HEK293 (cell line): Measurements from ENCODE around the gene MED19.
"Not testable (repeated sequence)": the region's sequence is repeated elsewhere in the genome, so short reads cannot be mapped to it uniquely, and the experiment has no call there.

Experiments used
- CTCF ChIA-PET: fragments of 350-600 bp; formaldehyde crosslinking; extraction: SDS; loops from one replicate; lab custom pipeline; 2021; ENCODE audit warnings: antibody characterized with exemption; lab: Yijun Ruan, JAX
- POLR2A ChIA-PET: fragments of 300-600 bp; formaldehyde crosslinking; extraction: SDS; loops from one replicate; lab custom pipeline; 2020; ENCODE audit warnings: antibody characterized with exemption, inconsistent platforms; lab: Yijun Ruan, JAX
- H3K27ac ChIP-seq: fragments of 200-500 bp; sonication (Bioruptor generic); 2 replicates; pipeline ENCODE4 v1.5.1; 2014; ENCODE audit warnings: low read depth, low read length, control low read depth, inconsistent platforms; ENCODE audit errors: extremely low read depth
- H3K36me3 ChIP-seq, 2 experiments: fragments of 200-500 bp in 1 of 2; sonication (Bioruptor generic) in 1 of 2; 1 replicate in 1 of 2; 2 replicates in 1 of 2; pipeline ENCODE4 v1.5.1; 2014 to 2017; ENCODE audit warnings: inconsistent platforms in 2 of 2, low read length in 2 of 2; ENCODE audit not compliant: control insufficient read depth in 2 of 2, insufficient read depth in 1 of 2
- H3K4me1 ChIP-seq: fragments of 200-500 bp; sonication (Bioruptor generic); 2 replicates; pipeline ENCODE4 v1.5.1; 2014; ENCODE audit warnings: mild to moderate bottlenecking, low read length, inconsistent platforms; ENCODE audit not compliant: control insufficient read depth, insufficient read depth
- H3K4me3 ChIP-seq: 2 replicates; pipeline ENCODE4 v1.5.1; 2011; ENCODE audit warnings: low read depth, mild to moderate bottlenecking, control low read depth, low read length, moderate library complexity
- H3K9me3 ChIP-seq: fragments of 200-500 bp; sonication (Bioruptor generic); 2 replicates; pipeline ENCODE4 v1.5.1; 2014; ENCODE audit warnings: low read depth, low read length, inconsistent platforms; ENCODE audit not compliant: control insufficient read depth, insufficient read depth
- KLF10 ChIP-seq: fragments of 450-650 bp; IDR thresholded peaks from 2 replicates; pipeline ENCODE4 v1.5.1; 2018; ENCODE audit warnings: missing biosample characterization, mild to moderate bottlenecking, missing genetic modification characterization
- OSR2 ChIP-seq: fragments of 450-650 bp; formaldehyde crosslinking; IDR thresholded peaks from 2 replicates; pipeline ENCODE4 v1.5.1; 2016; ENCODE audit warnings: missing biosample characterization, missing genetic modification characterization
- SALL2 ChIP-seq: fragments of 450-650 bp; formaldehyde crosslinking; IDR thresholded peaks from 2 replicates; pipeline ENCODE4 v1.5.0; 2017; ENCODE audit warnings: missing biosample characterization, mild to moderate bottlenecking, missing genetic modification characterization, borderline replicate concordance
- SETDB1 ChIP-seq: IDR thresholded peaks from one replicate; pipeline ENCODE4 v1.6.1; 2017; ENCODE audit warnings: mild to moderate bottlenecking, low read length, moderate library complexity, mixed read lengths; ENCODE audit not compliant: insufficient read length
- SP3 ChIP-seq: fragments of 450-650 bp; formaldehyde crosslinking; IDR thresholded peaks from 2 replicates; pipeline ENCODE4 v1.5.1; 2016; ENCODE audit warnings: missing biosample characterization, missing genetic modification characterization
- ZFP37 ChIP-seq: fragments of 450-650 bp; formaldehyde crosslinking; IDR thresholded peaks from 2 replicates; pipeline ENCODE4 v1.5.1; 2016; ENCODE audit warnings: missing biosample characterization, missing genetic modification characterization
- ZFP41 ChIP-seq: fragments of 450-650 bp; formaldehyde crosslinking; IDR thresholded peaks from 2 replicates; pipeline ENCODE4 v1.5.1; 2016; ENCODE audit warnings: missing biosample characterization, missing genetic modification characterization, borderline replicate concordance
- ZNF211 ChIP-seq: fragments of 450-650 bp; formaldehyde crosslinking; IDR thresholded peaks from 2 replicates; pipeline ENCODE4 v1.5.1; 2016; ENCODE audit warnings: low read depth, missing biosample characterization, missing genetic modification characterization
- ZNF23 ChIP-seq: fragments of 450-650 bp; formaldehyde crosslinking; IDR thresholded peaks from 2 replicates; pipeline ENCODE4 v1.5.1; 2016; ENCODE audit warnings: missing biosample characterization, missing genetic modification characterization, borderline replicate concordance
- ZNF391 ChIP-seq: fragments of 450-650 bp; formaldehyde crosslinking; IDR thresholded peaks from 2 replicates; pipeline ENCODE4 v1.5.1; 2016; ENCODE audit warnings: low read depth, missing biosample characterization, missing genetic modification characterization, borderline replicate concordance
- ZNF394 ChIP-seq: fragments of 450-650 bp; formaldehyde crosslinking; IDR thresholded peaks from 2 replicates; pipeline ENCODE4 v1.5.1; 2016; ENCODE audit warnings: missing biosample characterization, missing genetic modification characterization, mild to moderate bottlenecking, moderate library complexity, borderline replicate concordance
- ZNF416 ChIP-seq: fragments of 450-650 bp; formaldehyde crosslinking; IDR thresholded peaks from 2 replicates; pipeline ENCODE4 v1.5.1; 2016; ENCODE audit warnings: missing biosample characterization, missing genetic modification characterization
- ZNF530 ChIP-seq: fragments of 450-650 bp; formaldehyde crosslinking; IDR thresholded peaks from 2 replicates; pipeline ENCODE4 v1.5.1; 2016; ENCODE audit warnings: low read depth, missing biosample characterization, missing genetic modification characterization
- ZNF548 ChIP-seq: fragments of 450-650 bp; formaldehyde crosslinking; IDR thresholded peaks from 2 replicates; pipeline ENCODE4 v1.5.1; 2016; ENCODE audit warnings: missing biosample characterization, missing genetic modification characterization
- ZNF558 ChIP-seq: fragments of 450-650 bp; formaldehyde crosslinking; IDR thresholded peaks from 2 replicates; pipeline ENCODE4 v1.5.1; 2016; ENCODE audit warnings: missing biosample characterization, missing genetic modification characterization
- ZNF560 ChIP-seq: fragments of 450-650 bp; formaldehyde crosslinking; IDR thresholded peaks from 2 replicates; pipeline ENCODE4 v1.5.1; 2017; ENCODE audit warnings: missing biosample characterization, missing genetic modification characterization, borderline replicate concordance
- ZNF626 ChIP-seq: fragments of 450-650 bp; sonication (Bioruptor Pico); formaldehyde crosslinking; IDR thresholded peaks from 2 replicates; pipeline ENCODE4 v1.5.1; 2018; ENCODE audit warnings: missing biosample characterization, missing genetic modification characterization, inconsistent platforms
- ZNF670 ChIP-seq: fragments of 450-650 bp; formaldehyde crosslinking; IDR thresholded peaks from 2 replicates; pipeline ENCODE4 v1.5.1; 2016; ENCODE audit warnings: missing biosample characterization, missing genetic modification characterization, low read depth
- ZNF785 ChIP-seq: fragments of 450-650 bp; formaldehyde crosslinking; IDR thresholded peaks from 2 replicates; pipeline ENCODE4 v1.5.1; 2016; ENCODE audit warnings: missing biosample characterization, missing genetic modification characterization
- TF ChIP-seq, protein P1 (sequence below): fragments of 450-650 bp; formaldehyde crosslinking; IDR thresholded peaks from 2 replicates; pipeline ENCODE4 v1.5.1; 2016; ENCODE audit warnings: missing biosample characterization, missing genetic modification characterization

The MED19 gene

DNA sequence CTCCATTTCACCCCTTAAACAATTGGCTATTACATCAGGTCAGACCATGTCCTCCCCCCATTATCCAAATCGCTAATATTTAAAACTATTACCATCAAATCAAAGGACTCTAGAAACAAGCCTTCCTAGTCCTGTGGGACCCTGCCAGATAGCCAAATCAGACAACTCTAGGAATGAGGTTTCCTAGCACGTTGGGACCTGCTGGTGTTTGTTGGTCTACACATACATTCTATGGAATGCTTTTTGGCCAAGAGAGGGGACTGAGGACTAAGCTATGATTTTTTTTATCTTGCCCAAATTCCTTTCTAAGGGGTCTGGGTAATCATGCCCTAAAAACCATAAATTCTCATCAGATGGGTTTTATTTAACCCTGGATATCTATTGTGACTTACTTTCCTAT is 15.2 kb upstream of the MED19 start:
- Histone ChIP-seq H3K4me3 (no peak overlapping the region), H3K36me3 (peaks cover 0 to 3% of the 10 kb centered on the region in 2 experiments; a peak in 2 of 3 replicates), H3K4me1 (no peaks in the 10 kb centered on the region), H3K9me3 (no peaks in the 10 kb centered on the region), H3K27ac (no peak overlapping the region)
- CTCF ChIA-PET, result interaction anchor here (0.7 to 1.1 kb wide), 2 partner anchors 74 to 172 kb away, joined by 3 read pairs; no protein-coding TSS in a partner anchor
- TF ChIP-seq OSR2 (tag by site-specific recombination) (no peak), ZFP41 (tag by site-specific recombination) (no peak), KLF10 (tag by site-specific recombination) (no peak), ZNF558 (tag by site-specific recombination) (no peak), ZNF23 (tag by site-specific recombination) (no peak), ZNF548 (tag by site-specific recombination) (no peak)
- POLR2A ChIA-PET, result interaction anchor here (1.1 to 1.7 kb wide), 2 partner anchors 9 to 15 kb away, joined by 3 to 5 read pairs; partner anchors contain the start of gene MED19

DNA sequence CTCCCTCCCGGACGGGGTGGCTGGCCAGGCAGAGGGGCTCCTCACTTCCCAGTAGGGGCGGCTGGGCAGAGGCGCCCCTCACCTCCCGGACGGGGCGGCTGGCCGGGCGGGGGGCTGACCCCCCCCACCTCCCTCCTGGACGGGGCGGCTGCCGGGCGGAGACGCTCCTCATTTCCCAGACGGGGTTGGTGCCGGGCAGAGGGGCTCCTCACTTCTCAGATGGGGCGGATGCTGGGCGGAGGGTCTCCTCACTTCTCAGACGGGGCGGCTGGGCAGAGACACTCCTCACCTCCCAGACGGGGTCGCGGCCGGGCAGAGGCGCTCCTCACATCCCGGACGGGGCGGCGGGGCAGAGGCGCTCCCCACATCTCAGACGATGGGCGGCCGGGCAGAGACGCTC is 4.7 kb upstream of the MED19 start:
- CTCF ChIA-PET, H3K9me3 ChIP-seq, H3K27ac ChIP-seq, POLR2A ChIA-PET, H3K4me1 ChIP-seq, H3K4me3 ChIP-seq: not testable (repeated sequence)
- H3K36me3 ChIP-seq, result peaks cover 4 to 25% of the 10 kb centered on the region in 2 experiments; a peak in 2 of 3 replicates

DNA sequence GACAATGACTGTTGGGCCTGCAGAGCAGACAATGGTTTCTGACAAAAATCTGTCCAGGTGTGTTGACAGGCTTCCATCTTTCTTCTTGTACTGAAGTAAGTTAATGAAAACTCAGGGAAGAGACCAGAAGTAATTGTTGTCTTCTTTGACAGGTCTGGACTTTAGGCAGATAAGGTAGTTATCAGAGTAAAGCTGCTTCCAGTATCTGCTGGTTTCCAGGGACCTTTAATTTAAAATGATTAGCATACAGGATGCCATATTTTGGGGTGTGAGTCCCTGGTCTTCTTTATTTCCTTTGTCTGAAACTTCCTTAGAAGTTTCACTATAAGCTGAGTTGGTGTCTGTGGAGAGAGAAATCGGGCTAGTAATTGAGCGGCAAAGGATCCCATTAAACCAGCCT is 1.8 kb upstream of the MED19 start:
- peak overlapping the region; percentile 97; the same call in 1 of the 2 replicates for H3K4me3 ChIP-seq
- TF ChIP-seq ZNF530 (tag by site-specific recombination) (no peak), ZNF670 (tag by site-specific recombination) (no peak), ZNF394 (no peak), ZNF785 (tag by site-specific recombination) (no peak), ZNF391 (tag by site-specific recombination) (no peak), SETDB1 (no peak), ZNF211 (tag by site-specific recombination) (no peak), ZFP37 (tag by site-specific recombination) (no peak), ZNF626 (tag by site-specific recombination) (no peak), ZNF416 (tag by site-specific recombination) (no peak), SP3 (tag by site-specific recombination) (no peak), SALL2 (tag by site-specific recombination) (no peak), ZNF560 (tag by site-specific recombination) (no peak)
- TF ChIP-seq, protein P1, sequence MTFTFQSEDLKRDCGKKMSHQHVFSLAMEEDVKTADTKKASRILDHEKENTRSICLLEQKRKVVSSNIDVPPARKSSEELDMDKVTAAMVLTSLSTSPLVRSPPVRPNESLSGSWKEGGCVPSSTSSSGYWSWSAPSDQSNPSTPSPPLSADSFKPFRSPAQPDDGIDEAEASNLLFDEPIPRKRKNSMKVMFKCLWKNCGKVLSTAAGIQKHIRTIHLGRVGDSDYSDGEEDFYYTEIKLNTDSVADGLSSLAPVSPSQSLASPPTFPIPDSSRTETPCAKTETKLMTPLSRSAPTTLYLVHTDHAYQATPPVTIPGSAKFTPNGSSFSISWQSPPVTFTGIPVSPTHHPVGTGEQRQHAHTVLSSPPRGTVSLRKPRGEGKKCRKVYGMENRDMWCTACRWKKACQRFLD (tag by site-specific recombination), result no peak
- TF ChIP-seq, all 188 proteins: peak for 0
- Histone ChIP-seq H3K36me3 (peaks cover 0 to 22% of the 10 kb centered on the region in 2 experiments; a peak in 2 of 3 replicates), H3K4me1 (no peaks in the 10 kb centered on the region), H3K9me3 (no peaks in the 10 kb centered on the region), H3K27ac (no peak overlapping the region)
- POLR2A ChIA-PET, result interaction anchor here (0.6 to 1.0 kb wide), 2 partner anchors 27 to 87 kb away, joined by 3 read pairs; partner anchors contain the start of gene SELENOH
- CTCF ChIA-PET, result interaction anchor here (2.7 kb wide), 1 partner anchor 87 kb away, joined by 12 read pairs; no protein-coding TSS in a partner anchor
